K562 (cell line): ENCODE results near the gene PLA2G4F. TPM values are rescaled to one million over a fixed set of nuclear protein-coding genes. Genes with fewer than 3 reads are reported as not detected.

Experiments used
- ATAC-seq: fragments of 200-7000 bp; cut with Tn5 transposase; 3 replicates; pipeline ENCODE4 v1.9.1; 2020; ENCODE audit warnings: moderate library complexity
- BruUV-seq: library from RNA; stranded (reverse); fragments of 400-500 nt; replicated peaks from 2 replicates; lab custom pipeline; 2021; lab: Mats Ljungman, UMichigan
- CTCF ChIA-PET: fragments of 300-600 bp; formaldehyde crosslinking; extraction: SDS; loops from one replicate; lab custom pipeline; 2021; ENCODE audit warnings: low intra/inter-chr PET ratio; lab: Yijun Ruan, JAX
- POLR2A ChIA-PET: fragments of 300-600, 350-650 bp; sonication (Branson Sonifier 250); formaldehyde crosslinking; extraction: SDS; loops from one replicate; lab custom pipeline; 2021; ENCODE audit warnings: antibody characterized with exemption, inconsistent platforms; lab: Yijun Ruan, JAX
- DNase-seq, 4 experiments: peaks; one replicate each; pipeline versions ENCODE4 v3.0.0 to v3.0.0-alpha.2; 2011 to 2018; ENCODE audit warnings: low spot score in 3 of 4, mixed read lengths in 3 of 4; ENCODE audit errors: extremely low read depth in 1 of 4
- FAIRE-seq: peaks from 2 replicates; lab custom pipeline; 2011; peaks lifted over from hg19 to GRCh38; lab: Jason Lieb, UNC
- H2AFZ ChIP-seq: 2 replicates; pipeline ENCODE4 v1.6.0; 2011; ENCODE audit warnings: low read depth, low read length, control low read depth, inconsistent platforms
- H3K27ac ChIP-seq: fragments of 200-600 bp; 3 replicates; pipeline ENCODE4 v1.8.0; 2011; ENCODE audit warnings: low read depth, mild to moderate bottlenecking, control low read depth, inconsistent platforms, low read length, moderate library complexity, mixed read lengths; ENCODE audit errors: extremely low read depth
- H3K27me3 ChIP-seq, 2 experiments: fragments of 300-600 bp in 1 of 2; 2 replicates in 1 of 2; 3 replicates in 1 of 2; pipeline versions ENCODE4 v1.6.0 to v1.8.0; 2011; ENCODE audit warnings: inconsistent platforms in 2 of 2, low read length in 2 of 2, mild to moderate bottlenecking in 1 of 2, mixed read lengths in 1 of 2, moderate library complexity in 1 of 2; ENCODE audit not compliant: control insufficient read depth in 2 of 2, insufficient read depth in 2 of 2
- H3K36me3 ChIP-seq: fragments of 300-600 bp; 3 replicates; pipeline ENCODE4 v1.8.0; 2011; ENCODE audit warnings: mild to moderate bottlenecking, low read length, inconsistent platforms; ENCODE audit not compliant: control insufficient read depth, insufficient read depth
- H3K4me1 ChIP-seq, 2 experiments: fragments of 200-600 bp in 1 of 2; replicated peaks in 1 of 2; 2 replicates in 1 of 2; 3 replicates in 1 of 2; pipeline versions ENCODE4 v1.5.1 to v1.8.0; 2011; ENCODE audit warnings: inconsistent platforms in 2 of 2, low read length in 2 of 2, mild to moderate bottlenecking in 1 of 2, mixed read lengths in 1 of 2, moderate library complexity in 1 of 2; ENCODE audit not compliant: control insufficient read depth in 2 of 2, insufficient read depth in 2 of 2
- H3K4me2 ChIP-seq: 2 replicates; pipeline ENCODE4 v1.6.1; 2011; ENCODE audit warnings: low read length, control low read depth, inconsistent platforms, mixed read lengths; ENCODE audit not compliant: insufficient read depth
- H3K4me3 ChIP-seq: fragments of 200-600 bp; sonication (generic), shearing (Covaris generic); 2 replicates; pipeline ENCODE4 v1.5.1; 2016; ENCODE audit warnings: control low read depth, inconsistent platforms
- H3K79me2 ChIP-seq: fragments of 200-600 bp; 3 replicates; pipeline ENCODE4 v1.8.0; 2011; ENCODE audit warnings: low read length, inconsistent platforms; ENCODE audit not compliant: control insufficient read depth, insufficient read depth
- H3K9ac ChIP-seq, 2 experiments: 2 replicates each; pipeline versions ENCODE4 v1.6.0 to v1.6.1; 2011; ENCODE audit warnings: low read depth in 2 of 2, low read length in 2 of 2, control low read depth in 1 of 2, inconsistent platforms in 1 of 2, mild to moderate bottlenecking in 1 of 2, mixed read lengths in 1 of 2; ENCODE audit not compliant: insufficient read depth in 1 of 2
- H3K9me1 ChIP-seq: one replicate; pipeline ENCODE4 v1.6.0; 2011; ENCODE audit warnings: inconsistent platforms, mild to moderate bottlenecking, low read length, moderate library complexity; ENCODE audit not compliant: control insufficient read depth, insufficient read depth
- H3K9me3 ChIP-seq: replicated peaks from 2 replicates; pipeline ENCODE4 v1.5.1; 2011; ENCODE audit warnings: low read depth, low read length, inconsistent platforms; ENCODE audit not compliant: control insufficient read depth, insufficient read depth
- H4K20me1 ChIP-seq: replicated peaks from 2 replicates; pipeline ENCODE4 v1.6.1; 2011; ENCODE audit warnings: low read length, inconsistent platforms, mixed read lengths; ENCODE audit not compliant: control insufficient read depth, insufficient read depth
- WGBS: fragments of 100-300 bp; shearing (Covaris generic); methylation state at CpG from one replicate; pipeline ENCODE4 v1.1.6; 2016; ENCODE audit warnings: low coverage, mixed read lengths; ENCODE audit not compliant: insufficient coverage; ENCODE audit errors: missing lambda C conversion rate; 5-methylcytosine and 5-hydroxymethylcytosine counted together
- in situ Hi-C: fragments of 300-500 bp; cut with MboI; formaldehyde crosslinking; loops from 4 replicates; pipeline ENCODE4 v1.15.0; 2018; ENCODE audit warnings: inconsistent platforms, mixed read lengths
- intact Hi-C: fragments of 100-400 bp; cut with micrococcal nuclease; formaldehyde crosslinking; loops from 2 replicates; pipeline ENCODE4 v1.14.2; 2022
- polyA plus RNA-seq, 8 experiments: library from polyadenylated mRNA; depleted of rRNA in 4 of 8; stranded (reverse) in 5 of 8; unstranded in 3 of 8; fragments of >200 nt; fragmentation: Nextera tagmentation in 2 of 8; fragmentation: Illumina TruSeq in 1 of 8; extraction: Ambion mirVana in 2 of 8; extraction: Trizol in 1 of 8; gene quantifications; 2 replicates each; pipeline versions ENCODE4 v1.2.1 to v1.2.3, GENCODE V29; 2011 to 2014; ENCODE audit warnings: inconsistent platforms in 1 of 8, missing spikeins in 1 of 8
- total RNA-seq, 7 experiments: library from RNA; depleted of rRNA in 6 of 7; stranded (reverse); fragments of >200 nt in 6 of 7; fragmentation: Illumina TruSeq in 2 of 7; extraction: Trizol in 2 of 7; gene quantifications; 2 replicates each; pipeline versions ENCODE4 v1.2.1 to v1.2.3, GENCODE V29; 2011 to 2021; ENCODE audit warnings: low replicate concordance in 1 of 7
- TF ChIP-seq, protein P1 (sequence below): sonication (generic); formaldehyde crosslinking; IDR thresholded peaks from 2 replicates; pipeline ENCODE4 v1.8.0; 2022; ENCODE audit warnings: mild to moderate bottlenecking, missing genetic modification reagents
- TF ChIP-seq, protein P2 (sequence below), 3 experiments: IDR thresholded peaks in 2 of 3; conservative IDR thresholded peaks in 1 of 3; 2 replicates each; pipeline ENCODE4 v1.5.1; 2011 to 2012; ENCODE audit warnings: low read length in 3 of 3, mild to moderate bottlenecking in 3 of 3, control low read depth in 2 of 3, improper control_type of control experiment in 1 of 3, inconsistent platforms in 1 of 3, low read depth in 1 of 3, mixed read lengths in 1 of 3, moderate library complexity in 1 of 3; ENCODE audit not compliant: insufficient read depth in 2 of 3

The PLA2G4F gene
- total and polyA plus RNA-seq, 9 of the 15 experiments (the other 6 are each of a cell fraction or from before 2014, with no cell fraction given), result 0.02 TPM; not detected in 8

DNA sequence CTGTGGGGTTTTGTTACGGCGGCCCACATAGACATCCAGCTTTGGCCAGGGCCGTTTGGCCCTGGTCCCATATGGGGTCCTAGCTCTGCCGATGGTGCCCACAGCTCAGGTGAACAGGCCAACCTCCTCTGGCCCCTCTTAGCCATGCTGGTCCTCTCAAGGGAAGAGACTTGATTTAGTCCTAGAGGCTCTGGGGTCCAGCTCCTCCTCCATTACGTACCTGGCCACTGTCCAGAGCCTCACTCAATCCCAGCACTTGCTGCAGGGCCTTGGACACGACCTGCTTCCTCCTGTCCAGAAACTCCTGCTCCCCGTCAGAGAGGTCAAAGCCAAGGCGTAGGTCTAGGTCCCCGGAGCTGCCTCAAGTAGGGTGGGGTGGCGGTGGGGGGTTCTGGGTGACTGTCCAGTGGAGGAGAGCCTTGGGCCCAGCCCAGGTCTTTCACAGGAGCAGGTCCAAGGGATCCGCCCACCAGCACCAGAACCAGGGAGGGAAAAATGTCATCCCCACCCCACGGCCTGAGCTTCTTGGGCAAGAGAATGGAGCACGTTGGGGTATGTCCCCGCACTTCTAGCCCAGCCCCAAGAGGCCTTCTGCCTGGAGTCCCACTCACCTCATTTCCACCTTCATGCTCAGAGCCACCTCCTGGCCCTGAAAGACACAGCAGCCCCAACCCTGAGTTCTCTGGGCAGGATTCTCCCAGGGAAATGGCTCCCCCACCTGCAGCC is 6.8 kb downstream of the PLA2G4F start:
- peak; percentile 41; the same call in 2 of the 3 replicates for ATAC-seq

More for the DNA sequence above, 6.8 kb downstream of the PLA2G4F start:
- TF ChIP-seq, protein P1, sequence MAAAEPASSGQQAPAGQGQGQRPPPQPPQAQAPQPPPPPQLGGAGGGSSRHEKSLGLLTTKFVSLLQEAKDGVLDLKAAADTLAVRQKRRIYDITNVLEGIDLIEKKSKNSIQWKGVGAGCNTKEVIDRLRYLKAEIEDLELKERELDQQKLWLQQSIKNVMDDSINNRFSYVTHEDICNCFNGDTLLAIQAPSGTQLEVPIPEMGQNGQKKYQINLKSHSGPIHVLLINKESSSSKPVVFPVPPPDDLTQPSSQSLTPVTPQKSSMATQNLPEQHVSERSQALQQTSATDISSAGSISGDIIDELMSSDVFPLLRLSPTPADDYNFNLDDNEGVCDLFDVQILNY (CRISPR knock-in tag), result no peak
- TF ChIP-seq, protein P2, sequence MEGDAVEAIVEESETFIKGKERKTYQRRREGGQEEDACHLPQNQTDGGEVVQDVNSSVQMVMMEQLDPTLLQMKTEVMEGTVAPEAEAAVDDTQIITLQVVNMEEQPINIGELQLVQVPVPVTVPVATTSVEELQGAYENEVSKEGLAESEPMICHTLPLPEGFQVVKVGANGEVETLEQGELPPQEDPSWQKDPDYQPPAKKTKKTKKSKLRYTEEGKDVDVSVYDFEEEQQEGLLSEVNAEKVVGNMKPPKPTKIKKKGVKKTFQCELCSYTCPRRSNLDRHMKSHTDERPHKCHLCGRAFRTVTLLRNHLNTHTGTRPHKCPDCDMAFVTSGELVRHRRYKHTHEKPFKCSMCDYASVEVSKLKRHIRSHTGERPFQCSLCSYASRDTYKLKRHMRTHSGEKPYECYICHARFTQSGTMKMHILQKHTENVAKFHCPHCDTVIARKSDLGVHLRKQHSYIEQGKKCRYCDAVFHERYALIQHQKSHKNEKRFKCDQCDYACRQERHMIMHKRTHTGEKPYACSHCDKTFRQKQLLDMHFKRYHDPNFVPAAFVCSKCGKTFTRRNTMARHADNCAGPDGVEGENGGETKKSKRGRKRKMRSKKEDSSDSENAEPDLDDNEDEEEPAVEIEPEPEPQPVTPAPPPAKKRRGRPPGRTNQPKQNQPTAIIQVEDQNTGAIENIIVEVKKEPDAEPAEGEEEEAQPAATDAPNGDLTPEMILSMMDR (IDR thresholded peaks at IDR 0.05 in 2 of 3, conservative IDR thresholded peaks at IDR 0.05 in 1 of 3; ENCODE audit: insufficient read depth in 2 of 3, low read depth in 1 of 3, low read length in 3 of 3), result peak in 2 of 3 experiments; percentile 8 to 39; a peak in 2 of 6 replicates
- TF ChIP-seq, all 486 proteins: peak for 1
- no peak overlapping the region for H3K4me2 ChIP-seq
- WGBS, result 36% methylated on average over 13 of the region's 14 CpGs
- ChIA-PET CTCF (no interaction called here), POLR2A (no interaction called here)
- DNase-seq (no peak), FAIRE-seq (no peak)
- no peak overlapping the region for H2AFZ ChIP-seq
- H3K79me2 ChIP-seq, result no peaks in the 10 kb centered on the region
- H3K9me3 ChIP-seq, result no peaks in the 10 kb centered on the region
- no peak overlapping the region for H3K4me3 ChIP-seq
- H4K20me1 ChIP-seq, result 0 out of 2 replicates have a peak, but pooled peaks cover 9% of the 10 kb centered on the region
- peaks cover 2% of the 10 kb centered on the region for H3K9me1 ChIP-seq
- no TSS peak for BruUV-seq
- H3K36me3 ChIP-seq, result no peaks in the 10 kb centered on the region
- in situ Hi-C loops (loop anchor here (10.0 kb wide), 1 partner anchor 235 kb away; no protein-coding TSS in a partner anchor), intact Hi-C loops (no loop called here)
- H3K27ac ChIP-seq, result no peak overlapping the region
- H3K9ac ChIP-seq, result no peak overlapping the region
- peaks cover 0 to 25% of the 10 kb centered on the region in 2 experiments; a peak in 3 of 5 replicates for H3K4me1 ChIP-seq
- H3K27me3 ChIP-seq, result peaks cover 11 to 49% of the 10 kb centered on the region in 2 experiments; a peak in 4 of 5 replicates
